PC-9 (cell line): ENCODE measurements around the gene SHROOM3.

Experiments
- EZH2 ChIP-seq: fragments of 200-600 bp; sonication (generic); IDR thresholded peaks from 2 replicates; pipeline ENCODE4 v1.8.0; 2017; ENCODE audit warnings: antibody characterized with exemption, low read depth
- TF ChIP-seq, protein P1 (sequence below): fragments of 200-600 bp; sonication (generic); conservative IDR thresholded peaks from 2 replicates; pipeline ENCODE4 v1.6.1; 2017; ENCODE audit warnings: mixed run types, antibody characterized with exemption, mild to moderate bottlenecking, moderate library complexity

DNA sequence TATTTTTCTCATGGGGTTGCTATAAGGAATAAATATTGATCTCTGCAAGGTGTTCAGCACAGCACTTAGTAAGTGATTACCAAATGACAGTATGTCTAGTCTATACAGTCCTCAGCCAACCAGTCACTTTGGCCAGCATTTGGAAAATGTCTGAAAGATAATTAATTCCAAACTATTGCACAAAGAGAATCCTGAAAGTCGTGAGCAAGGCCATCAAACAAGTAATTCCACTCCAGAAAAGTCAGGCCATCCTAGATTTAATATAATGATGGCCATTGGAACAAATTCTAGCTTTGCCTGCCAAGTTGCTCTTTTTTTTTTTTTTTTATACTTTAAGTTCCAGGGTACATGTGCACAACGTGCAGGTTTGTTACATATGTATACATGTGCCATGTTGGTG is 96.6 kb downstream of the SHROOM3 start:
- no peak for TF ChIP-seq EZH2
- TF ChIP-seq, protein P1, sequence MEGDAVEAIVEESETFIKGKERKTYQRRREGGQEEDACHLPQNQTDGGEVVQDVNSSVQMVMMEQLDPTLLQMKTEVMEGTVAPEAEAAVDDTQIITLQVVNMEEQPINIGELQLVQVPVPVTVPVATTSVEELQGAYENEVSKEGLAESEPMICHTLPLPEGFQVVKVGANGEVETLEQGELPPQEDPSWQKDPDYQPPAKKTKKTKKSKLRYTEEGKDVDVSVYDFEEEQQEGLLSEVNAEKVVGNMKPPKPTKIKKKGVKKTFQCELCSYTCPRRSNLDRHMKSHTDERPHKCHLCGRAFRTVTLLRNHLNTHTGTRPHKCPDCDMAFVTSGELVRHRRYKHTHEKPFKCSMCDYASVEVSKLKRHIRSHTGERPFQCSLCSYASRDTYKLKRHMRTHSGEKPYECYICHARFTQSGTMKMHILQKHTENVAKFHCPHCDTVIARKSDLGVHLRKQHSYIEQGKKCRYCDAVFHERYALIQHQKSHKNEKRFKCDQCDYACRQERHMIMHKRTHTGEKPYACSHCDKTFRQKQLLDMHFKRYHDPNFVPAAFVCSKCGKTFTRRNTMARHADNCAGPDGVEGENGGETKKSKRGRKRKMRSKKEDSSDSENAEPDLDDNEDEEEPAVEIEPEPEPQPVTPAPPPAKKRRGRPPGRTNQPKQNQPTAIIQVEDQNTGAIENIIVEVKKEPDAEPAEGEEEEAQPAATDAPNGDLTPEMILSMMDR: no peak
